Hematopoietic multipotent progenitor cell treated with erythropoietin and hydrocortisone succinate and interleukin-3 and kit ligand, for 17 days (in vitro differentiated cells): ENCODE results near the gene DNMT3L.
"Not testable (repeated sequence)": the region's sequence is repeated elsewhere in the genome, so short reads cannot be mapped to it uniquely, and the experiment has no call there.

Experiments used
- DNase-seq: peaks from one replicate; pipeline ENCODE4 v3.0.0-alpha.2; 2015; ENCODE audit warnings: low spot score

Gene DNMT3L

DNA sequence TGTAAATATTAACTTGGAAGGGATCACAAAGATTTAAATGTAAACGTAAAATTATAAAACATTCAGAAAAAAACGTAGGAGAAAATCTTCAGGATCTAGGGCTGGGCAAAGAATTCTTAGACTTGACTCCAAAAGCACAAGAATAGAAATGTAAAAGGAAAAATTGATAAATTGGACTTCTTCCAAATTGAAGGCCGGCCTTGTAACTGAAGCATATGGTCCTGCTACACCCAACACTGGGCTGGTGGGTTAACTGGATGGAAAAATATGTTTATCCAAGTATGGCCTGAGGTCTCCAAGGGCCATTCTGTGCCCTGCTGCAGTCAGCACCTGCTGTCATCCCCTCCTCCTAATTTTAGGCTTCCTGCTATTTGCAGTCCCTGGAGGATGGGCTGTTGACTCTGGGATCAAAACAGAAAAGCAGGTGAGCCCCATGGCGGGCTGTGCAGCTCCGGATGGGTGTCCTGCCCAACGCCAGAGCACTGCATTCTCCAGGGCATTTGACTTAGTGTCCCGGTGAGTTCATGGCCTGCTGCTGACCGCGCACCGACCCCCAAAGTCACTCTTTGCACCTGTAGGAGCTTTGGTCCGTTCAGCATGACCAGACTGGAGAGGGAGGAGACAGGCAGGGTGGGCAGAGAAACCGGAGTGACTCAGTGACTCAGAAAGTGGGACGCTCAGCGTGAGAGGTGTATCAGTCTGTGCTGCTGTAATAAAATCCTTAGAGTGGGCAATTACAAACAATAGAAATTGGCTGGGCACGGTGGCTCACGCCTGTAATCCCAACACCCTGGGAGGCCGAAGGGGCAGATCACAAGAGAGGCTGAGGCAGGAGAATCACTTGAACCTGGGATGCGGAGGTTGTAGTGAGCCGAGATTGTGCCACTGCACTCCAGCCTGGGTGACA, 17.9 kb upstream of the DNMT3L start:
- DNase-seq, result no peak

DNA sequence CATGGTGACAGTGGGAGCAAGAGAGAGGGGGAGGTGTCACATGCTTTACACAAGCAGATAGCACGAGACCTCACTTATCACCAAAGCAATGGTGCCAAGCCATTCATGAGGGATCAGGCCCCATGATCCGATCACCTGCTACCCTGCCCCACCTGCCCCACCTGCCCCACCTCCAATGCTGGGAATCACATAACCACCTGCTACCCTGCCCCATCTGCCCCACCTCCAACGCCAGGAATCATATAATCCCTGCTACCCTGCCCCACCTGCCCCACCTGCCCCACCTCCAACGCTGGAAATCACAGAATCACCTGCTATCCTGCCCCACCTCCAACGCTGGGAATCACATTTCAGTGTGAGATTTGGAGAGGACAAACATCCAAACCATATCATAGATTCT, 13.3 kb upstream of the DNMT3L start:
- no peak for DNase-seq

DNA sequence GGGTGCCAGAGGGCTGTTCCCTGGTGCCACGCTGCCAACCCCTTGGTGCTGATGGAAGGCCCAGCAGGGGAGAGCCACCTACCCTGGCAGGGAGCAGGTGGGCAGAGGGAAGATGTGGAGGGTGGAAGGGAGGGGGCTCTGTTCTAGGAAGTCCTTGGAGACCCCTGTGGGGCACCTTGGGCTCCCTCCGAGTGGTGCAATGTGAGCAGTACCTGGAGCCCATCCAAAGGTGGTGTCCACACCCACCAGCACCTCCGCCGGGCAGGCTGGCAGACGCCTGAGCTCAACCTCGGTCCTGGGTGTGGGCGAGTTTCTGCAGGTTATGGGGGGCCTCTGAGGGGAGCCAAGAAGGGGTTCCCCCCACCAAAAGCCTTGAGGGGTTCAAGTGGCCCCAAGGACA, 11.3 kb upstream of the DNMT3L start:
- DNase-seq, result no peak

DNA sequence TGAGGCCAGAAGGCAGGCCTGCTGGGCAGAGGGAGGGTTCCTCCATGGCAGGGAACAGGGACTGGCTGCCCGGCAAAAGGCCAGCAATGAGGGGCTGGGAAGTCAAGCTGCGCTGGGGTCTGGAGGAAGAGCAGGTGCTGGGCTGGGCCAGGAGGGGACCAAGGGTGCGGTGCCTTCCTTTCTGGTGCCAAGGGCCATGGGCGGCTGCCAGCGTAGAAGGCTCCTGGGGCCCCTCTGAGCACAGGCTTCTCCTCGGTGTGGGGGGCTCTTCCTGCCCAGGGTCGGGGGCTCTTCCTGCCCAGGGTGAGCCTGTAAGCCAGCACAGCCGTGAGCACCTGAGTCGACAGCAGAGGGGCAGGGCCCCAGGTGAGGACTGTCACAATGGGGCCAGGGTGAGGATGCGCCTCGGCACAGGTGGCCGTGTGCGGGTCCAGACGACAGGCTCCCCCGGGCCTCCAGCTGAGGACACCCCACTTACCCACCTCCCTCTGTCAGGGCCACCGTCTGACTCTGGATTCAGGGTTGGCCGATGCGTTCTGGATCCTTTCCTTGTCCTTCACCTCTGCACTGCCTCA, 10.7 kb upstream of the DNMT3L start:
- no peak for DNase-seq

DNA sequence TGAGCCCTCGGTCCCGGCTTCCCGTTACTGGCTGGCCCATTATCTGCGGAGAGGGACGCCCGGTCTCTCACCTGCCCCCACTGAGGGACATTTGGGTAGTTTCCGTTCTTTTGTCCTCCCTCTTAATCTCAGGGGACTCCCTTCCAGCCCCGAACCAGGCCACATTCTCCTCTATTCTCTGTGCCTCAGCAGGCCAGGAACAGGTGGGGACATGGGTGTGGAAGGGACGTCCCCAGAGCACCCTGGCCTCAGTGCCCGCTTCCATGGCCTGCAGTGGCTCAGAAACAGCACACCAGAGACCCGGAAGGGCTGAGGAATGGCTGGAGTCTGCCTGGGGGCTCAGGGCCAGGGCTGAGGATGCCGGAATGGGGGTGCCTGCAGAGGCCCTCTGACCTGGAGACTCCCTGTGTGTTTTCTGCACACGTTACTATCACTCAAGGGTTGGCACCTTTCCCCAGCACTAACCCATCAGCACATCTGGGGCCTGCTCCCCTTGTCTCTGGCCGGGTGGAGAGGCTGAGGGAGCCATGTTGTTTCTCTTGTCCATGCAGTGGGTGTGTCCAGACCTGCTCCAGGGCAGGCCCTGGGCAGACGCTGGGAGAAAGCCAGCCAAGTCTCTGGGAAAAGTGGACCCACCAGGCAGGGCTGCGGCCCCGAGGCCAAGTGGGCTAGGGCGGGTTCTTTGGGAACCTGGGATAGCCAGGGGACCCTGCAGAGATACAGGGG, 10.0 kb upstream of the DNMT3L start:
- DNase-seq, result no peak

DNA sequence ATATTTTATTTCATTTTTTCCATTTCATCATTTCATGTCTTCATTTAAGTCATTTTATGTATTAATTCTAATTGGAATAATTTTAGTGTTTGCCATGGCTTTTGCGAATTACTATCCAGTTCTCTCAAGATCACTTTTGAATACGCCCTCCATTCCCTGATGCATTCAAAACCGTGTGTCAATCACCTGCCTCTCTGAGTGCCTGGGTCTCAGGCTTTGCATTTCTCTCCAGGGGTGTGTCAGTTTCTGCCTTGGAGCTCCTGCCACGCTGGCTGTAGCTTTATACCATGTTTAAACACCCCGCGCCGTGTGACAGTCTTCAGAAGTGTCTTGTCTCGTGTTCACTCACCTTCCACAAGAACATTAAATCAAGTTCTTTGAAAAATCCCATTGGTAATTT, 7.4 kb upstream of the DNMT3L start:
- DNase-seq, result no peak

DNA sequence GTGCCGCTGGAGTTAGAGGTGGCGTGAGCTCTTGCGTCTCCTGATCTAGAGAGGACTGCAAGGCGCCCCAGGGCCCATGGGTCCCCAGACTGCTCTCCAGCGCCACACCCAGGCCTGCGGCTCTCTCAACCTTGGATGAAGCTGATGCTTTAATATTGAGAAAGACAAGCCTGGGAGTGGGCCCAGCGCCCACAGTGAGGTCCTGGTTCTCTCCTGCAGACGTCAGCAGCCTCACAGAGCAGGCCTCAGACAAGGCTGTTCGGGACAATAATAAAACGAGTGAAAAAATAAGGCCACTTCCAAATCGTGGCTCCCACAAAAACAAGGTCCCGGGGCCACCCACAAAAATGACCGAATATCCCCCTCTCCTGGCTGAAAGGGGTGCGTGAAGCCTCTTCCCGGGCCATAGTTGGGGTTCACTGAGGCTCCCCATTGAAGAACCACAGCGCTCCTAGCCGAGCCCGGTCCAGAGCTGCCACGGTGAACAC, 6.0 kb upstream of the DNMT3L start:
- DNase-seq, result no peak

DNA sequence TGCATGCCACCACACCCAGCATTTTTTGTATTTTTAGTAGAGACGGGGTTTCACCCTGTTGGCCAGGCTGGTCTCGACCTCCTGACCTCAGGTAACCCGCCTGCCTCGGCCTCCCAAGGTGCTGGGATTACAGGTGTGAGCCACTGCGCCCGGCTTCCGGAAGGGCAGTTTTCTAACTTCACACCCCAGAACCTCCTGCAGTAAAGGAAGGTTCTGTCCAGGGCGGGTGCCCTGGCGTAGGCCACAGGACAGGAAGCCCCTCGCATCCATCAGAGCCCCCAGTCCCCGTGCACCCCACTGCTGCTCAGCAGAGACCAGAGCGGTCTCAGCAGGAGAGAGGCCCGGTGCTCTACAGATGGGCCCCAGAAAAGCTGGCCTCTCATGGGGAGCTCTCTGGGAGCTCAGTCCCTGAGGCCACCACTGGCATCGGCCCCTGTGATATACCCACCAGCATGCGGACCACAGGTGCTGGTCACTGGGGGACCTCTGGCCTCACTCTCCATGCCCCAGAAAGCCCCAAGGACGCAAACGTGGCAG, 4.1 kb upstream of the DNMT3L start:
- no peak for DNase-seq

DNA sequence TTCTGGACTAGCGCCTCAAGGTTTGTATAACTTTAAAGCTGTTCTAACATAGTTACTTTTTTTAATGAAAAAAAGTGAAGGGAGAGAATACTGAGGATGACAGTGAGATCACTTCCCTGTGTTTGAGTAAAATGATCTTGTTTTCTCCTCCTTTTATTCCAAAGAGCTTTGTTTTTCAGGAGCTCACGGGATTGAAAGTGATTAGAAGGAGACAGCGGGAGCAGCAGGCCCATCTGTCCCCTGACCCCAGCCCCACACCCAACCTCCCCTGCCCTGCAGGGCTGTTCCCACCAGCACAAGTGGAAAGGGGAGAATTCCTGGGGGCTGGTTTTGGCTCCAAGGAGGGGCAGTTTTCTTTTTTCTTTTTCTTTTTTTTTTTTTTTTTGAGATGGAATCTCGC, 2.1 kb upstream of the DNMT3L start:
- DNase-seq, result no peak

DNA sequence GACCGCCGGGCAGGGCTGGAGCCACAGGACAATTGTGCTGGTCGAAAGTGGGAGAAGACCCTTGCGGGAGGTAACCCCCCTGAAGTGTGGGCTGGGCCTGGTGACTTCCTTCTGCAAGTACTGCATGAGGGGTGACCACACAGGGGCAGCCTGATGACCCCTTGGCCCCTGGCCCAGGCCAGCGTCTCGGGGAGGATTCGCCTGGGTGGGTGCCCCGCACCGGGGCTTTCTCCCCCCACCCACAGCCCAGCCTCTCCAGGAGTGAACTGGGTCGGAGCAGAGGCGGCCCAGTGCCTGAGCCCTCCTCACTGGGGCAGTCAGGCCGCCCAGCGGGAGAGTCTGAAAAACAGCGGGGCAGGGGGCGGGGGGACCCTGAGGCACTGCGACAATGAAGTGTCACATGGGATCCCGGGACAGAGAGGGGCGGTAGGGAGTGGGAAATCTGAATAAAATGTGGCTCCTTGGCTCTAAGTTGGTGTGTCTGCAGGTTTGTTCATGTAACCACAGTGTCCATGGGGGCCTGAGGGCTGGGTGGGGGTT, 1.6 kb upstream of the DNMT3L start:
- no peak for DNase-seq

DNA sequence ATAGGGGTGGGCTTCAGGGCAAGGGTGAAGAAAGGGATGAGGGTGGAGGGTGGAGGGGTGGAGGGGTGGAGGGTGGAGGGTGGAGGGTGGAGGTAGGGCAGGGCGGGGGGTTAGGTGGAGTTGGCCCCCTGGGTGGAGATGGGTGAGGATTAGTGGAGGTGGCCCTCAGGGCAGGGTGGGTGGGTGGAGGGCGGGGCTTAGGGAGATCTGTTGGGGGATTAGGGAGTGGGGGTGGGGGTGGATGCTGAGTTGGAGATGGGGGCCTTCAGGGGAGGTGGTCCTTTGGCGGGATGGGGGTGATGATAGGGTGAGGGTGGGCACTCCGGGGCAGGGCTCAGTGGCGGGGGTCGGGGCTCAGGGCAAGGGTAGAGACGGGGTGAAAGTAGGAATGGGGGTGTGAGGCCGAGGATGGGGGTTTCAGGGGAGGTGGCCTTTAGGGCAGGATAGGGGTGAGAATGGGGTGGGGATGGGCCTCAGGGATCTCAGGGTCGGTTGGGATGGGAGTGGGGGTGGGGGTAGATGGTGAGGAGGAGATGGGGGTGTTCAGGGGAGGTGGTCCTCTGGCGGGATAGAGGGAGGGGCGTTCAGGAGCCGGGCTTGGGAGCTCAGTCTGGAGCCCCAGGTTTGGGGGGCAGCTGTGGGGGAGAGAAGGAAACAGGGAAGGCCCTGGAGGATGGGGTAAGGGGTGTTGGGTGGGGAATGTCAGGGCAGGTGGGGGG, 800 bp upstream of the DNMT3L start:
- no peak for DNase-seq

DNA sequence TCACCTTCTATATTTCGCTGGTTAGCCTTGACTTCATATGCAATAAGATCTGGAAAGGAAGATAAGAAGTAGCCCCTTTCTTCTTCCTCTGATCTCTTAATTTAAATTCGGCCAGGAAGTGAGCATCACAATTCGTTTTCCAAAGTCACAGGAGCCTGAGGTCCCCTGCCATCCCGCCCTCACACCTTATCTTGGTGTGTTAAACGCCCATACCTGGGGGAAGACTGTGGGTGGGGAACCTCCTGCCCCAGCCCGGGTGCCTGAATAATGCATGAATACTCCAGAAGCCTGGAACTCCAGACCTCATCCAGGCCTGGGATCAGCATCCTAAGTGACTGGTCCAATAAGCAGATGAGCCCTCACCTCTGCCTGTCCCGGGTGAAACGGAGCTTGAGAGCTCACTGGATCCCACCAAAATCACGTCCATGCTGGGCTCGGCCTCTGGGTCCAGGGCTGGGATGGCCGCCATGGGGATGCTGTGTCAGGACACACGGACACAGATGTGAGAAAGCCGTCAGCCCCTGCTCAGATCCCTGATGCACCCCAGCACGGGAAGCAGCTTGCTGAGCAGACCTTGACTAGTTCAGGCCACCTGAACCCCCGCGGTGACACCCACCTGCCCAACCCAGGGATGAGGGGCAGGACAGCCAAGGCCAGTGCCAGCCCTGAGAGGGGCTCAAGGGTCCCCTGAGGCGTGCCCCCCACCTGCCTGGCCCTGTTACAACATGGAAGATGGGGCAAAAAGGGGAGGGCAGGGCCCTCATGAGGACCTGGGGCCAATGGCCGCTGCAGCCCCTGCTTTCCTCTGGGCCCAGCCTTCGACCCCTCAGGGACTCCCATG, 686 bp downstream of the DNMT3L start:
- DNase-seq, result no peak

DNA sequence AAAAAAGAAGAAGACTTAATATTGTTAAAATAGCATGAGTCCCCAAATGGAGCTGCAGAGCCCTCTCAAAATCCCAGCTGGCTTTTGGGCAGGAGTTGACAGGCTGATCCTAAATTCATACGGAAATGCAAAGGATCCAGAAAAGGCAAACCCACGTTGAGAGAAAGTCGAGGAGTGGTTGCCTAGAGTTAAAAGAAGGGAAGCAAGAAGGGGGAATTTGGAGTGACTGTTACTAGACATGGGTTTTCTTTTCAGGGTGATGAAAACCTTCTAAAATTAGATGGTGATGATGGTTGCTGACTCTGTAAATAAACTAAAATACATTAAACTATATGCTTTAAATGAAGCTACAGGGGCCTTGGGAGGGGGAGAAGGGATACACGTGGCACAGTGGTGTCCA, 1.6 kb downstream of the DNMT3L start:
- no peak for DNase-seq

DNA sequence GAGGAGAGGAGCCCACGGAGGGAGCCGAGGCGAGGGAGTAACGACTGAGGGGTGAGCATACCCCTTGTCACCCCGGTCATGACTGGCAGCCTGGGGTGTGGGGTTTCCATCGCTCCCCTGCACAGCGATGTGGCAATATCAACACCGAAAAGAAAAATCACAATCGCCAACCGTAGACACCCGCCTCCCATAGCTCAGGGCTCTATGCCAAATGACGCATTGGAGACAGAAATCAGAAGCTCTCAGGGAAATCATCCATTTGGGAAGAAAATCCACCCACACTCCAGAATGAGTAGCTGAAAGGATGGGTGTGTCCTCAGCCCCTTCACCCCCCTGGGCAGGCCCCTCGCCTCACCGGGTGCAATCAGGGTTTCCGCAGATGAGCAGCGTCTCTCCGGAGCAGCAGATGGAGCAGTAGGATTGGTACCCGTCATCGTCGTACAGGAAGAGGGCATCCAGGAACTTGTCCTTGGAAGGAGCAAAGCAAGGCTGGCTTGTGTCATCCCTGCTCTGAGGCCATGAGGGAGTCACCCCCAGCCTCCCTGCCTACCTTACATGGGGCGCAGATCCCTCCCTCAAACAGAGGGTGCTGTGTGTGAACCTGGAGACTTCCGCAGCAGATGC, 2.5 kb downstream of the DNMT3L start:
- DNase-seq, result no peak

DNA sequence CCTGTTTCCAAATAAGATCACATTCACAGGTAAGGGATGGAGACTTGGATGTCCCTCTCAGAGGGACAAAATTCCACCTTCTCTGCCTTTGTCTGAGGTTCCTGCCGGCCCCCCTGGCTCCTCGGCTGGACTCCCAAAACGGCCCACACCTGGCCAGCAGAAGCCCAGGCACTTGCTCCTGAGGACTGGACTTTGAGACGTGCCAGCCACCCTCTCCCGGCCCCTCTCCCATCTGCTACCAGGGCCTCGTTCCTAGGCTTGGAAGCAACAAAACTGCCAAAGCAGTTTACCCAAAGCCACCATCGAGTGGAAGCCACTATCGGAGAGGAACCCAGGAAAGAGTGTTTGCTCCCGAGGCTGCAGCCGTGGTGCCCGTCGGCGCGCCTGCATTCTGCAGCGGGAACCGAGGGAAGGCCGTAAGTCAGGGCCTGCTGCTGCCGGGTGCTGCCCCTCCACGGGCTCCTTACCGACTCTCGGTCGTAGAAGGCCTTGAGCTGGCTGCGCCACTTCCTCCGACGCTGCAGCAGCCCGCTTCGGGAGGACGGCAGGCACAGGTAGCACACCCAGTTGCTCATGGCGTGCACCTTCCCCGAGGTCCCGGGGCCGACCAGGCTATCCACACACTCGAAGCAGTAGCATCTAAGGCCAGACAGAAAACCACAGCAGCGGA, 3.5 kb downstream of the DNMT3L start:
- no peak for DNase-seq

DNA sequence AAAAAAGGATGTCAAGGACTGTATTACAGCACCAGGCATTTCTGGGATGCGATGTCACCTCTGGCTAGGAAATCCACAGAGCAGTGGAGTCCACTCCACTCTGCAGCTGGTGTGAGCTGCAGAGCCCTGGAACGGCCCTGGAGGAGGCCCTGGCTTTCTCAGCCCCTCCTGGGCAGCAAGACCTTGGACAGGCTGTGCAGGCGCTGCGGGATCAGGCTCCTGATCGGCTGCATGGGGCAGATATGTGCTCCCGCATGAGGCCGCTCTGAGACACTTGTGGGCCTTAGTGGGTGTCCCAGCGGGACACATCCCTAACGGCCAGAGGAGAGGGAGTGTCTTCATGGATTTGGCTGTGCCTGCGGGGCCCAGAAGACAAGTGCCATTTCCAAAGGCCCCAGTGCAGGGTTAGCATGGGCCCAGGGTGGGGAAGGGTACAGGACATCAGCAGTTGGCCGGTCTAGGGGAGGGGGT, 6.2 kb downstream of the DNMT3L start:
- DNase-seq, result no peak

DNA sequence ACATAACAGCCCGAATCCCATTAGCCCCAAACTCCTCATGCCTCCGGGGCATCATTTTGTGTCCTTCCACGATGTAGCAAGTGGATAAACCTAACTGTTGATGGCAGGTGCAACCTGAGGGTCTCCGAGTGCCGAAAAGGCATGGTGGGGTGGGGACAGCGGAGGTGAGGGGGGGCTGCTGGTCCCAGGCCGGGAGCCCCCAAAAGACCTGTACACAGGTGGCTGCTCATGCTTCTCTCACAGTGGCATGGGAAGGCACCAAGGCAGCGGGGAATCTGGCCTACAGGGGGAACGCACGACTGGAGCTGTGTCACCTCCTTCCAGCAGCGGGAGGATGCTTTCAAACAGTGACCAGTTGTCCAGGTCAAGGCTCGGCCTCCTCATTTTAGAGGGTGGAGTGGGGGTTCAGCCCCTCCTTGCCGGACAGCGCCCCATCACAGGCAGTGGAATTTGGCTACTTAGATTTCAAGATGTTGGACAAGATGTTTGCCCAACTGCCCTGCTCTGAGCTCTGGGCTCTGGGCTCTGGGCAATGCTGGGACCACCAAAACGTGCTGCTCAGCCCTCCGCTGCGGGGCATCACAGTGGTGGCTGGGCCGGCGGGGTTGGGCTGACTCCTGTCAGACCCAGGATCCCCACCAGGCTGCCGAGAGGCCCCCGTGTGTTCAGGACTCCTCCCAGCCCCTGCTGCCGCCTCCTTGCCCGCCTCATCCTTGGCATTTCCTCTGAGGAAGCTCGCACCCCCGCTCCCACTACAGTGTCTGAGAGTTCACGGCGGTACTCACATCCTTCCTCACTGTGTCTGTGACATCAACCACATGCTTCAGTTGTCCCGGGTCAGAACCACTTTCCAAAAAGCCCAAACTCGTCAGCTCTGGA, 7.6 kb downstream of the DNMT3L start:
- DNase-seq, result no peak

DNA sequence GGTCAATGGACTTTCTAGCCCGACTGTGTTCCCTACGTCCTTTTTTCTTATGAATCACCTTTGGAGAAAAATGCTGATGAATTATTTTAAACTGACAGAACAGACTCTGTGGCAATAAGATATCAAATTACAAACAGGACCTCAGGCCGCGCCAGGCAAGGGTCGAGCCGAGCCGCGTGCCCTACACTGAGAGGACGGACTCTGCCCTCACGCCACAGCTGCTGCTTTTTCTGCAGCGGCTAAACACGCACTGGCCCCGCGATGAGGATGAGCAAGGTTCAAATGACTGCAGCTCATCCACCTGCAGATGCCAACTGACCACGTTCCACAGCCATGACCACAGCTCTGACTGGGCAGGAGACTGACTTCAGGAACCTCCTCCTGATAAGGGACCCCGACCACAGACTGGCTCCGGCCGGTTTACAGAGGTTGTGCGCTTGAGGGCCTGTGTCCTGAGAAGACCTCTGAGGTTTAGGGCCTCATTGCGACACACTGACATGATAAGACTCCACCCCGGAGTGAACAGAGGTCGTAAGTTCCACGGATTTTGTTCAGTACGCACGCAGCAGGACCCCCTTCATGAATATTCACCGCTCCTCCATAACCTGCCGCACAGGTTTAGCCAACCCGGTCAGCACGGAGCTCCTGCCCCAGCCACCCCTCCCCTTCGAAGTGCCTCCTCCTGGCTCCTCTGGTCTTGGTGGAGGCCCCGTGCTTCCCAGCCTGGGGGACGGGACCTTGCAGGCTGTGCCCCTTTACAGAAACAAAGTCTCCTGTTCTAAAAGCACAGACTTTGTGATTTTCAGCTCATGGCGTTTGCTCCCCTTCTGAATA, 12.3 kb downstream of the DNMT3L start:
- DNase-seq, result not testable (repeated sequence)
